Measurements from ENCODE around the gene CD300H.

The CD300H gene

GRCh38 chr17:74545843-74546230 is 21.5 kb downstream of the CD300H start, which contains the start of gene CD300C:
Gene CD300C, minus strand, starts transcription at chr17:74546115. Its CDS starts 333 bp downstream, at chr17:74545782.
- Histone ChIP-seq H3K36me3 (ENCODE audit: control insufficient read depth, low read depth, low read length) (no peaks in the 10 kb centered on the region), H3K9me3 (ENCODE audit: control insufficient read depth, low read depth, low read length) (no peaks in the 10 kb centered on the region), H3K9ac (ENCODE audit: low read length) (no peak within 1 kb of the TSS), H3K27ac (ENCODE audit: low read length) (no peak within 1 kb of the TSS), H3K4me3 (ENCODE audit: low read length) (no peak within 1 kb of the TSS), H3K27me3 (ENCODE audit: control insufficient read depth, insufficient read depth, low read length) (no peaks in the 10 kb centered on the region), H3K4me1 (ENCODE audit: control insufficient read depth, low read depth, low read length) (no peaks in the 10 kb centered on the region)

DNA sequence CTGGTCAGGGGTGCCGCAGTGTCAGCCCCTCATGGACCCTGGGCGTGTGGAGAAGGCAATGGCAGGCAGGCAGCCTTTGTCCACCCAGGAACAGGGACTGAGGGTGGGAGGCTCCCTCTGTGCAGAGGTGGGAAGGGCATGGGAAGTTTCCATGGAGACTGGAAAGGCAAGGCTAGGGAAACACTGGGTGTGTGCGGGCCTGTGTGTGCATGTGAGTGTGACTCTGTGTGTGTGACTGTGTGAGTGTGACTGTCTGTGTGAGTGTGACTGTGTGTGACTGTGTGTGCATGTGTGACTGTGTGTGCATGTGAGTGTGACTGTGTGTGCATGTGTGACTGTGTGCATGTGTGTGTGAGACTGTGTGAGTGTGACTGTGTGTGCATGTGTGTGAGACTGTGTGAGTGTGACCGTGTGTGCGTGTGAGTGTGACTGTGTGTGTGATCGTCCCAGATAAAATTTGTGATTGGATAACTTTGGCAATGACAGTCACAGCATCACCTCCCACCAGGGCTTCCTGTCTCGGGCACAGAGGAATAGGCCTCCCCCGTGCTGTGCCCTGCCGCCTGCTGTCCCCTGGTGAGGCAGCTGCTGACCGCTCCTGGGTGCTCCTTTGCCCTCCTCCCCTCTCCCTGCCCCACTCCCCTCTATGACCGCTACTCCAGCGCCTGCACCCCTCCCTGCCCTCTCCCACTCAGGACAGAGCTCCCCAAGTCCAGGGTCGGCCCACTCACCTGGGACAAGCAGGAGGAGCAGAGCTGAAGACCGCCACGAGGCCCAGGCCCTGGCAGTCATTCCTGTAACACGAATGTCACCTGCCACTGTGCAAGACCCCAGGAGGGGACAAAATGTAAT is 22.1 kb downstream of the CD300H start:
- no peaks in the 10 kb centered on the region for H3K4me1 ChIP-seq (ENCODE audit: control insufficient read depth, low read depth, low read length)
- H3K9me3 ChIP-seq (ENCODE audit: control insufficient read depth, low read depth, low read length), result no peaks in the 10 kb centered on the region
- no peaks in the 10 kb centered on the region for H3K36me3 ChIP-seq (ENCODE audit: control insufficient read depth, low read depth, low read length)
- H3K9ac ChIP-seq (ENCODE audit: low read length), result no peak overlapping the region
- H3K27me3 ChIP-seq (ENCODE audit: control insufficient read depth, insufficient read depth, low read length), result no peaks in the 10 kb centered on the region
- no peak overlapping the region for H3K4me3 ChIP-seq (ENCODE audit: low read length)
- no peak overlapping the region for H3K27ac ChIP-seq (ENCODE audit: low read length)

- H3K9ac ChIP-seq (ENCODE audit: low read length), result no peak overlapping the region
- H3K9me3 ChIP-seq (ENCODE audit: control insufficient read depth, low read depth, low read length), result no peaks in the 10 kb centered on the region
- H3K27ac ChIP-seq (ENCODE audit: low read length), result no peak overlapping the region
- H3K4me1 ChIP-seq (ENCODE audit: control insufficient read depth, low read depth, low read length), result no peaks in the 10 kb centered on the region
- H3K4me3 ChIP-seq (ENCODE audit: low read length), result no peak overlapping the region
- H3K36me3 ChIP-seq (ENCODE audit: control insufficient read depth, low read depth, low read length), result no peaks in the 10 kb centered on the region
- H3K27me3 ChIP-seq (ENCODE audit: control insufficient read depth, insufficient read depth, low read length), result no peaks in the 10 kb centered on the region
Observed at GRCh38 chr17:74543891-74544760, 23.2 kb downstream of the CD300H start.

DNA sequence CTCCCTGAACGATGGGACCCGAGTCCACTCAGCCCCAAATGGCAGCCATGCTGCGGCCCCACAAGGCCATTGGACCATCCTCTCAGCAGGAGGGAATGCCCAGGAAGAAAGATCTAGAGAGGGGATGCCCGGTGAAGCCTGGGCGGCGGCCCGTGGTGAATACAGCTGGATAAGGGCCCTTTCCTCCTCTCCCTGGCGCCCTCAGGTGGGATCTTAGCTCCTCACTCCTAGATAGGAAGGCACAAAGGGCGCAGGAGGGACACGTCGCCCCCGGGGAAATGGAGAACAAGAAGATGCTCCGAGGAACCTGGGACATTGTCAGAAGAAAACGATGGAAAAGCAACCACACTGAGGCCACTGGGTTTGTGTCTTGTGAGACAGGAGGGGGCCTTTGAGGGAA is 23.9 kb downstream of the CD300H start:
- no peaks in the 10 kb centered on the region for H3K36me3 ChIP-seq (ENCODE audit: control insufficient read depth, low read depth, low read length)
- H3K9me3 ChIP-seq (ENCODE audit: control insufficient read depth, low read depth, low read length), result no peaks in the 10 kb centered on the region
- no peaks in the 10 kb centered on the region for H3K4me1 ChIP-seq (ENCODE audit: control insufficient read depth, low read depth, low read length)
- H3K9ac ChIP-seq (ENCODE audit: low read length), result no peak overlapping the region
- H3K4me3 ChIP-seq (ENCODE audit: low read length), result no peak overlapping the region
- no peaks in the 10 kb centered on the region for H3K27me3 ChIP-seq (ENCODE audit: control insufficient read depth, insufficient read depth, low read length)
- no peak overlapping the region for H3K27ac ChIP-seq (ENCODE audit: low read length)

DNA sequence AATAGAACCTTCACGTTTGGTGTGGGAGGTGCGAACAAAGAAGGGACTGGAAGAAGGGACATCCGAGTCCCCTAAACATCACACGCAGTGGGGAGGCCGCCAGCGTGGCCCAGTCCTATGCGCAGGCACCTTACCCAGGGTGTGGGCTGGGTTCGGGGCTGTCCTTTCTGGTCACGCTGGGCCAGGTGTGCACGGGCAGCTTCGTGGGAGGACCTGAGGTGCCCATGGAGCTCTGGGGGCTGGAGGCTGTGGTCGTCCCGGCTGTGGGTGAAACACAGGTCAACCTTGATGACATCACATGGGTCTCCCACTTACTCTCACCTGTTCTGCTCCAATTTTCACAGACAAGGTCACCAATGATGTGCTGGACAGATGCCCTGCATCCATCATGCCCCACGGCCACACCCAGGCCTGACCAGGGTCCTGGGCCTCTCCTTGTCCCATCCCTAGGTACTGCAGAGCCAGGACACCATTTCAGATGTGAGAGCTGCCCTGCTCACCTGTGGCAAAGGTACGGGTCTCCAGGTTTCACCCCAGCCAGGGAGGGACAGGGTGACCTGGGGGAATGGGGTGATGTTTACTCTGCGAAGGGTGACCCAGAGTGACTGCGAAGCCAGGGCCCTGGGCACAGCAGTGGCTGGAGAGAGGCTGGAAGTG is 24.5 kb downstream of the CD300H start:
- Histone ChIP-seq H3K36me3 (ENCODE audit: control insufficient read depth, low read depth, low read length) (no peaks in the 10 kb centered on the region), H3K9ac (ENCODE audit: low read length) (no peak overlapping the region)

DNA sequence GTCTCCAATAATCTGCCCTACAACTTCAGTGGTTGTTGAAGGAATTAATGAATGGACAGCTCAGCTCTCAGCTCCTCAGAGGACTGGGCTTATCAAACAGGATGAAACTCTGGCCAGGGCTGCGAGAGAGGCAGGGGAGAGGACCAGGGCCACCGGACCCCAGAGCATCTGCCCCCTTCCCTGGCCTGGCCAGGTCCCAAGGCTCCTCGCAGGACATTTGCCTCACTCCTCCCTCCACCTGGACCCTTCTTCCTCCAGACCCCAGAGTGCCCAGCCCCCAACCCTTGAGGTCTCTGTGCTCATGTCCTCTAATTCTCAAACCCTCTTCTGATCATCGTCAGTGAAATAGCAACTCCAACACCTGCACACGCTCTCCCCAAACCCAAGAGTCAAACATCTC is 25.1 kb downstream of the CD300H start:
- Histone ChIP-seq H3K4me3 (ENCODE audit: low read length) (no peak overlapping the region), H3K36me3 (ENCODE audit: control insufficient read depth, low read depth, low read length) (no peaks in the 10 kb centered on the region), H3K27me3 (ENCODE audit: control insufficient read depth, insufficient read depth, low read length) (no peaks in the 10 kb centered on the region), H3K9ac (ENCODE audit: low read length) (no peak overlapping the region), H3K27ac (ENCODE audit: low read length) (no peak overlapping the region), H3K9me3 (ENCODE audit: control insufficient read depth, low read depth, low read length) (no peaks in the 10 kb centered on the region), H3K4me1 (ENCODE audit: control insufficient read depth, low read depth, low read length) (no peaks in the 10 kb centered on the region)

More for the DNA sequence above, 24.5 kb downstream of the CD300H start:
- H3K27me3 ChIP-seq (ENCODE audit: control insufficient read depth, insufficient read depth, low read length), result no peaks in the 10 kb centered on the region
- H3K4me3 ChIP-seq (ENCODE audit: low read length), result no peak overlapping the region
- H3K4me1 ChIP-seq (ENCODE audit: control insufficient read depth, low read depth, low read length), result no peaks in the 10 kb centered on the region
- no peaks in the 10 kb centered on the region for H3K9me3 ChIP-seq (ENCODE audit: control insufficient read depth, low read depth, low read length)
- no peak overlapping the region for H3K27ac ChIP-seq (ENCODE audit: low read length)

- no peak overlapping the region for H3K4me3 ChIP-seq (ENCODE audit: low read length)
- no peaks in the 10 kb centered on the region for H3K27me3 ChIP-seq (ENCODE audit: control insufficient read depth, insufficient read depth, low read length)
- H3K27ac ChIP-seq (ENCODE audit: low read length), result no peak overlapping the region
- no peaks in the 10 kb centered on the region for H3K9me3 ChIP-seq (ENCODE audit: control insufficient read depth, low read depth, low read length)
- H3K4me1 ChIP-seq (ENCODE audit: control insufficient read depth, low read depth, low read length), result no peaks in the 10 kb centered on the region
- H3K36me3 ChIP-seq (ENCODE audit: control insufficient read depth, low read depth, low read length), result no peaks in the 10 kb centered on the region
- no peak overlapping the region for H3K9ac ChIP-seq (ENCODE audit: low read length)
Observed at GRCh38 chr17:74541176-74542111, 25.9 kb downstream of the CD300H start.

GRCh38 chr17:74539281-74539820 is 28.0 kb downstream of the CD300H start:
- Histone ChIP-seq H3K27me3 (ENCODE audit: control insufficient read depth, insufficient read depth, low read length) (no peaks in the 10 kb centered on the region), H3K36me3 (ENCODE audit: control insufficient read depth, low read depth, low read length) (no peaks in the 10 kb centered on the region), H3K9me3 (ENCODE audit: control insufficient read depth, low read depth, low read length) (no peaks in the 10 kb centered on the region), H3K27ac (ENCODE audit: low read length) (no peak overlapping the region), H3K4me1 (ENCODE audit: control insufficient read depth, low read depth, low read length) (no peaks in the 10 kb centered on the region), H3K9ac (ENCODE audit: low read length) (no peak overlapping the region), H3K4me3 (ENCODE audit: low read length) (no peak overlapping the region)

GRCh38 chr17:74536890-74537289 is 30.4 kb downstream of the CD300H start:
- H3K36me3 ChIP-seq (ENCODE audit: control insufficient read depth, low read depth, low read length), result no peaks in the 10 kb centered on the region
- no peak overlapping the region for H3K9ac ChIP-seq (ENCODE audit: low read length)
- H3K4me1 ChIP-seq (ENCODE audit: control insufficient read depth, low read depth, low read length), result no peaks in the 10 kb centered on the region
- H3K27ac ChIP-seq (ENCODE audit: low read length), result no peak overlapping the region
- no peaks in the 10 kb centered on the region for H3K27me3 ChIP-seq (ENCODE audit: control insufficient read depth, insufficient read depth, low read length)
- H3K9me3 ChIP-seq (ENCODE audit: control insufficient read depth, low read depth, low read length), result no peaks in the 10 kb centered on the region
- no peak overlapping the region for H3K4me3 ChIP-seq (ENCODE audit: low read length)

DNA sequence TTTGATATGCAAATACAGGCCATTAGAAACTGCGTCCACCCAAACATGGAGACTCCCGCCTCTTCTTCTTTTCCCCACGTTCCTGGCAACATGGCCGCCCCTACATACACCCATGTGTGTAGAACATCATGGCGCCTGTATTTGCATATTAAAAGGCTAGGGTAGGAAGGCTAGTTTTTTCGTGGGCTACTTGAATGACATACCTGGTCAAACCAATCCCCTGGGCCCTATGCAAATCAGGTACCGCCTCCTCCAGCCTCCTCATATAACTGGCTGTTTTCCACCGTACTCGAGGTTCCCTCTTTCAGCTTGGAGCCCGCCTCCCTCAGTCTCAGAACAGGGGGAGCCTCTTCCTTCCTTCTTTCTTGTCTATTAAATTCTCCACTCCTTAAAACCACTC is 35.2 kb downstream of the CD300H start:
- no peaks in the 10 kb centered on the region for H3K9me3 ChIP-seq (ENCODE audit: control insufficient read depth, low read depth, low read length)
- H3K27ac ChIP-seq (ENCODE audit: low read length), result no peak overlapping the region
- H3K4me3 ChIP-seq (ENCODE audit: low read length), result no peak overlapping the region
- H3K36me3 ChIP-seq (ENCODE audit: control insufficient read depth, low read depth, low read length), result no peaks in the 10 kb centered on the region
- H3K9ac ChIP-seq (ENCODE audit: low read length), result no peak overlapping the region
- no peaks in the 10 kb centered on the region for H3K4me1 ChIP-seq (ENCODE audit: control insufficient read depth, low read depth, low read length)
- peaks cover 5% of the 10 kb centered on the region for H3K27me3 ChIP-seq (ENCODE audit: control insufficient read depth, insufficient read depth, low read length)

All from iPS-18a (cell line).